Measurements from ENCODE around the gene MYBPH. TPM values are rescaled to one million over a fixed set of nuclear protein-coding genes. Genes with fewer than 3 reads are reported as not detected.

The MYBPH gene
- total RNA-seq, 2 donors from 2014 or later, result not detected

GRCh38 chr1:203168991-203169390 is 6.6 kb downstream of the MYBPH start:
- ATAC-seq (ENCODE audit: insufficient number of reproducible peaks, low FRiP score, low read depth) (no peak), DNase-seq (ENCODE audit: low spot score) (no peak)
- no peaks in the 10 kb centered on the region for H3K36me3 ChIP-seq
- no peaks in the 10 kb centered on the region for H3K9me3 ChIP-seq
- H3K4me1 ChIP-seq (ENCODE audit: control insufficient read depth in 1 of 2, low read depth in 2 of 2), result no peaks in the 10 kb centered on the region
- H3K27me3 ChIP-seq (replicated peaks; ENCODE audit: insufficient read depth), result no peaks in the 10 kb centered on the region
- H3K27ac ChIP-seq, result no peak overlapping the region
- TF ChIP-seq, protein P1, sequence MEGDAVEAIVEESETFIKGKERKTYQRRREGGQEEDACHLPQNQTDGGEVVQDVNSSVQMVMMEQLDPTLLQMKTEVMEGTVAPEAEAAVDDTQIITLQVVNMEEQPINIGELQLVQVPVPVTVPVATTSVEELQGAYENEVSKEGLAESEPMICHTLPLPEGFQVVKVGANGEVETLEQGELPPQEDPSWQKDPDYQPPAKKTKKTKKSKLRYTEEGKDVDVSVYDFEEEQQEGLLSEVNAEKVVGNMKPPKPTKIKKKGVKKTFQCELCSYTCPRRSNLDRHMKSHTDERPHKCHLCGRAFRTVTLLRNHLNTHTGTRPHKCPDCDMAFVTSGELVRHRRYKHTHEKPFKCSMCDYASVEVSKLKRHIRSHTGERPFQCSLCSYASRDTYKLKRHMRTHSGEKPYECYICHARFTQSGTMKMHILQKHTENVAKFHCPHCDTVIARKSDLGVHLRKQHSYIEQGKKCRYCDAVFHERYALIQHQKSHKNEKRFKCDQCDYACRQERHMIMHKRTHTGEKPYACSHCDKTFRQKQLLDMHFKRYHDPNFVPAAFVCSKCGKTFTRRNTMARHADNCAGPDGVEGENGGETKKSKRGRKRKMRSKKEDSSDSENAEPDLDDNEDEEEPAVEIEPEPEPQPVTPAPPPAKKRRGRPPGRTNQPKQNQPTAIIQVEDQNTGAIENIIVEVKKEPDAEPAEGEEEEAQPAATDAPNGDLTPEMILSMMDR (IDR thresholded peaks at IDR 0.05), result no peak
- no peak overlapping the region for H3K4me3 ChIP-seq

DNA sequence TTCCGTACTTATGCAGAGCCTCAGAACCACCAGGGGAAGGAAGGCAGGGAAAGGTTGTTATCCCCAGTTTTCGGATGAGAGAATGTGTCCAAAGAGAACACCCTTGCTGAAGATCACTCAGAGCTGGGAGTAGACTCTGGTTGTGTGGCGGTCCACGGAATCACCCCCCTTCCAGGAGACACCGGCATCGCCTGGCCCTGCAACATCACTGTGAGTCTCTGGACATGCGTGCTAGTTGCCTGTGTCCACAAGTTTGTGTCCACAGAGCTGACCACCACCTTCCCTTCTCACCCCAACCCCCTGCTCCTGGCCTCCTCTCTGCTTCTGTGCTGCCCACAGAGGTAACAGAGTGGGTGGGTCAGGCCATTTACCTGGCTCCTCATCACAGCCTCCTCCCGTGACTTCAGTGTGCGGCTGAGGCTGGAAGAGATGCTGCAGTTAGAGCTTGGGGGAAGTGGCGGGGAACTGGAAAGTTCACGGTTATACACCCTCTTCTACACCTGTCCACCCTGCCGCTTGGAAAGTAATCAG is 7.3 kb downstream of the MYBPH start:
- DNase-seq (ENCODE audit: low spot score), result no peak
- Histone ChIP-seq H3K4me3 (no peak overlapping the region), H3K9me3 (no peaks in the 10 kb centered on the region), H3K27me3 (replicated peaks; ENCODE audit: insufficient read depth) (no peaks in the 10 kb centered on the region), H3K36me3 (no peaks in the 10 kb centered on the region), H3K4me1 (ENCODE audit: control insufficient read depth in 1 of 2, low read depth in 2 of 2) (no peaks in the 10 kb centered on the region), H3K27ac (no peak overlapping the region)
- no peak for ATAC-seq (ENCODE audit: insufficient number of reproducible peaks, low FRiP score, low read depth)
- TF ChIP-seq, protein P1 (IDR thresholded peaks at IDR 0.05), result no peak

DNA sequence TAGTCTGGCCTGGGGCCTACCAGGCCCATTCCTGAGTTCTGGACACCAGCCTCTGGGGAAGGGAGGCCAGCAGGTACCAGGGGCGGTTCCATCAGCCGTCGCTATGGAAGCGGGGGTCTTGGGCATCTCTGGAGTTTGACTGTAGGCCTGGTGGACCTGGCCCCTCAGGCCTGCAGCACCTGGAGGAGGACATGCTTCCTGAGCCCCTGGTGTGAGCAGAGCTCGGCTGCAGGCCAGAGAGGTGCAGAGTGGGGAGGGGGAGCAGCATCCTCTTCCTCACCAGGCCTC is 7.8 kb downstream of the MYBPH start:
- H3K9me3 ChIP-seq, result no peaks in the 10 kb centered on the region
- H3K4me3 ChIP-seq, result no peak overlapping the region
- no peaks in the 10 kb centered on the region for H3K36me3 ChIP-seq
- no peaks in the 10 kb centered on the region for H3K27me3 ChIP-seq (replicated peaks; ENCODE audit: insufficient read depth)
- DNase-seq (ENCODE audit: low spot score), result no peak
- H3K27ac ChIP-seq, result no peak overlapping the region
- TF ChIP-seq, protein P1 (IDR thresholded peaks at IDR 0.05), result no peak
- no peak for ATAC-seq (ENCODE audit: insufficient number of reproducible peaks, low FRiP score, low read depth)
- H3K4me1 ChIP-seq (ENCODE audit: control insufficient read depth in 1 of 2, low read depth in 2 of 2), result no peaks in the 10 kb centered on the region

DNA sequence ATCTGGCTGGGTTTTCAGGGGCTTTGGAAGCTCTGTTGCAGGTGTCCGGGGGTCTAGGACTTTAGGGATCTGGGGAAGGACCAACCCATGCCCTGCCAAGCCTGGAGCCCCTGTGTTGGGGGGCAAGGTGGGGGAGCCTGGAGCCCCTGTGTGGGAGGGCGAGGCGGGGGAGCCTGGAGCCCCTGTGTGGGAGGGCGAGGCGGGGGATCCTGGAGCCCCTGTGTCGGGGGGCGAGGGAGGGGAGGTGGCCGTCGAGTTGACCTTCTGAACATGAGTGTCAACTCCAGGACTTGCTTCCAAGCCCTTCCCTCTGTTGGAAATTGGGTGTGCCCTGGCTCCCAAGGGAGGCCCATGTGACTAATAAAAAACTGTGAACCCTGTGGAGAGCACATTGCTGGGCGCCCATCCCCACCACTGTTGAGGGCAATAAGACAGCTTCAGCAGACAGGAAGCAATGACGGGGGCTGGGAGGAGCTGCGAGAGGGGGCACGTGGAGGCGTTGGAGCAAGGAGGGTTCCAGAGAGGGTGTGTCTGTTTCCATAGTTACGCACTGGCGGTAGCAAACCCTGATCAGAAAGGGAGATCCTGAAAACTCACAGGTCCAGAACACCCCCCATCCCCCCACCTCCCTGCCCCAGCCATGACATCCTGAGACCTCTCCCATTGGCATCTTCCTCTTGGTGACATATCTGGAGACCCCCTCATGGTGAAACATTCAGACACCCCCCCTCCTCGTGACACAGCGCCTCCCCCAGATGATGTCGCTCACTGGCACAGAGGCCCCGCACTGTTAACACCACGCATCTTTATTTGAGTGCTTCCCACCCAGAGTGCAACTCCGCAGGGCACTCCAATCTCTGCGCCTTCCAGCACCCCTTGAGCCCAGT is 8.4 kb downstream of the MYBPH start:
- DNase-seq (ENCODE audit: low spot score), result no peak
- H3K4me1 ChIP-seq (ENCODE audit: control insufficient read depth in 1 of 2, low read depth in 2 of 2), result no peaks in the 10 kb centered on the region
- ATAC-seq (ENCODE audit: insufficient number of reproducible peaks, low FRiP score, low read depth), result no peak
- H3K4me3 ChIP-seq, result no peak overlapping the region
- H3K9me3 ChIP-seq, result no peaks in the 10 kb centered on the region
- no peak overlapping the region for H3K27ac ChIP-seq
- TF ChIP-seq, protein P1 (IDR thresholded peaks at IDR 0.05), result no peak
- no peaks in the 10 kb centered on the region for H3K27me3 ChIP-seq (replicated peaks; ENCODE audit: insufficient read depth)
- H3K36me3 ChIP-seq, result no peaks in the 10 kb centered on the region

GRCh38 chr1:203166192-203166940 is 9.3 kb downstream of the MYBPH start:
- Histone ChIP-seq H3K36me3 (no peaks in the 10 kb centered on the region), H3K4me1 (ENCODE audit: control insufficient read depth in 1 of 2, low read depth in 2 of 2) (no peaks in the 10 kb centered on the region), H3K27ac (no peak overlapping the region), H3K4me3 (no peak overlapping the region), H3K9me3 (no peaks in the 10 kb centered on the region), H3K27me3 (replicated peaks; ENCODE audit: insufficient read depth) (no peaks in the 10 kb centered on the region)
- TF ChIP-seq, protein P1 (IDR thresholded peaks at IDR 0.05), result no peak
- DNase-seq (ENCODE audit: low spot score), result no peak
- no peak for ATAC-seq (ENCODE audit: insufficient number of reproducible peaks, low FRiP score, low read depth)

Measured in thoracic aorta (tissue), 2 donors.